Stimulated activated naive CD4-positive, alpha-beta T cell treated with Interleukin-2 at 50 U/mL for 16 hours (primary cell): ENCODE results near the gene CLIP3.
"Not testable (repeated sequence)": the region's sequence is repeated elsewhere in the genome, so short reads cannot be mapped to it uniquely, and the experiment has no call there.

ENCODE experiments used
- DNase-seq: peaks from one replicate; lab custom pipeline; 2025; lab: John Stamatoyannopoulos, UW

The CLIP3 gene

GRCh38 chr19:36046443-36047050, 13.9 kb upstream of the CLIP3 start:
- DNase-seq: no peak

- DNase-seq: no peak
These were observed 11.3 kb upstream of the CLIP3 start for GRCh38 chr19:36043952-36044351.

GRCh38 chr19:36041831-36042230, 9.2 kb upstream of the CLIP3 start:
- no peak for DNase-seq

GRCh38 chr19:36041092-36041491, 8.4 kb upstream of the CLIP3 start:
- not testable (repeated sequence) for DNase-seq

GRCh38 chr19:36040495-36040894, 7.8 kb upstream of the CLIP3 start:
- DNase-seq: no peak

- no peak for DNase-seq
These were observed 1.4 kb downstream of the CLIP3 start for GRCh38 chr19:36031308-36031707.

- DNase-seq: no peak
These were observed 2.2 kb downstream of the CLIP3 start for GRCh38 chr19:36030264-36031148.

GRCh38 chr19:36028313-36029041, 4.2 kb downstream of the CLIP3 start:
- DNase-seq: no peak

- no peak for DNase-seq
These were observed 5.0 kb downstream of the CLIP3 start for GRCh38 chr19:36027696-36028095.

- DNase-seq: no peak
These were observed 6.4 kb downstream of the CLIP3 start for GRCh38 chr19:36026091-36026876.

- no peak for DNase-seq
These were observed 7.1 kb downstream of the CLIP3 start for GRCh38 chr19:36025541-36025940.

- no peak for DNase-seq
These were observed 9.2 kb downstream of the CLIP3 start for GRCh38 chr19:36023432-36023831.

- no peak for DNase-seq
These were observed 13.5 kb downstream of the CLIP3 start for GRCh38 chr19:36019061-36019670.

GRCh38 chr19:36014012-36014924, 18.4 kb downstream of the CLIP3 start, which contains the start of gene ALKBH6:
Gene ALKBH6, minus strand, starts transcription at chr19:36014213. Its CDS starts 816 bp downstream, at chr19:36013397.
- DNase-seq: peak; percentile 100

- no peak for DNase-seq
These were observed 19.2 kb downstream of the CLIP3 start for GRCh38 chr19:36013280-36014011.

GRCh38 chr19:36010402-36010801, 22.3 kb downstream of the CLIP3 start:
- no peak for DNase-seq

- no peak for DNase-seq
These were observed 22.9 kb downstream of the CLIP3 start for GRCh38 chr19:36009633-36010379.

GRCh38 chr19:36009220-36009619, 23.5 kb downstream of the CLIP3 start:
- peak; percentile 43 for DNase-seq
